Body of pancreas (tissue), 4 donors: ENCODE data around the gene NPR3.

Experiments
- CTCF ChIP-seq, 7 experiments: fragments of 450-650 bp in 4 of 7; fragments of 200-600 bp in 3 of 7; sonication (generic) in 3 of 7; IDR thresholded peaks; one replicate each; pipeline ENCODE4 v1.5.1; 2016 to 2019; ENCODE audit warnings: antibody characterized with exemption in 7 of 7
- POLR2A ChIP-seq, 3 donors: fragments of 450-650 bp; IDR thresholded peaks; one replicate each; pipeline ENCODE4 v1.6.1; 2016; ENCODE audit warnings: antibody characterized with exemption in 3 of 3, mild to moderate bottlenecking in 2 of 3

DNA sequence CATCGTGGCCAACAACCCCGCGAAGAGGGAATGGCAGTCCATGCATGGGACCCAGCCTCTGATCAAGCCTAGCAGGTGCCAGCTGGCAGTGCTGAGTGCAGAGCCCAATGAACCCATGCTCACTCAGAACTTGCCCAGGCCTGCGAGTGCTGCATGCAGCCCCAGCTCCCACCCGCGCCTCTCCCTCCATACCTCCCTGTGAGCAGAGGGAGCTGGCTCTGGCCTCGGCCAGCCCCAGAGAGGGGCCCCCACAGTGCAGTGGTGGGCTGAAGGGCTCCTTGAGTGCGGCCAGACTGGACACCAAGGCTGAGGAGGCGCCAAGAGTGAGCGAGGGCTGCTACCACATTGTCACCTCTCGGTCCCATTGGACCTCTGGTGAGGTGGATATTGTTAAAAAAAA is 32.6 kb upstream of the NPR3 start:
- TF ChIP-seq CTCF (IDR thresholded peaks at IDR 0.05) (no peak), POLR2A (IDR thresholded peaks at IDR 0.05) (no peak)
